Measurements from ENCODE around the gene ACAA2.

Gene ACAA2

DNA sequence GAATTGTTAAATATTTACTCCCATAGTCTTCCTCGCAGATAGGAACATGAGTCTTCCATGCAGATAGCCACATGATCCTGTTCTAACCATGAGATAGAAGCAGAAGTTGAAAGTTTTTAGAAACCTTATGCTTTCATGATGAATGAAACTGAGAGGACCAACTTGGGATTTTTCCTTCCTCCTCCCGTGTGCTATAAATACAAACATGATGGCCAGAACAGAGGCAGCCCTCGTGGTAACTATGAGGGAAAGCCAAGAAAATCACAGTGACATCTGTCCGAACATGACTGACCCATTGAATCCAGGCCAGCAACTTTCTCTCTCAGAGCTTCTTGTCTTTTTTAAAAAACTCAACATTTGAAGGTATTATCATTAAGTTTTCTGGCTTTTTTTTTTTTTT, 78.5 kb downstream of the ACAA2 start:
- no peak for DNase-seq

DNA sequence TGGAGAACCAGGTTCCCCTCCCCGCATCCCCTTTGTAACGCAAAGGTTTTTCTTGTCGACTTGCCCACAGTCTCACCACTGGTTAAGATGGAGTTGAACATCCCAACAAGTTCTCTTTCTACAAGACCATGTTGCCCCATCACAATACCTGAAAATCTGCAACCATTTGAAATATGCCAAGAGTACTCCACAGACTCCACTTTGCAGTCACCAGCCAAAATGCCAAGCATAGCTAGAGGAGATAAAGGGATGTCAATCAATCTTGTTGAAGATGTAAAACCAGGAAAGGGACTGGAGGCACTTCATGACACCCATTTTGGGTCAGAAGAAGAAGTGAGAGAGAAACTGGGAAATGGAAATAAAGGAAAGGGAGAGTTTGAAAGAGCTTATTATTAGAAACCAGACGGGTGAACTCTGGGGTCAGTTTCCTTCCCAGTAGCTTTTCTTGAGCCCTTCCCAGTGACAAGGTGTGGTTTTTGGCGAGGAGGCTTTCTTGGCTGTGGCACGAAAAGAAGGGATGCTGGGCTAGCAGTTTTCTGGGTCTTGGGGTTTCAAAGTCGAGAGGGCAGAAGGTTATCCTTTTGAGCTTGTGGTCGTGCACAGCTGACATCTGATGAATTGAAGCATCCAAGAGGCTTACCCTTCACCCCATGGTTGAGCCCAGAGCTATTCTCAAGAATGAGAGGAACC, 79.3 kb downstream of the ACAA2 start:
- DNase-seq = no peak

DNA sequence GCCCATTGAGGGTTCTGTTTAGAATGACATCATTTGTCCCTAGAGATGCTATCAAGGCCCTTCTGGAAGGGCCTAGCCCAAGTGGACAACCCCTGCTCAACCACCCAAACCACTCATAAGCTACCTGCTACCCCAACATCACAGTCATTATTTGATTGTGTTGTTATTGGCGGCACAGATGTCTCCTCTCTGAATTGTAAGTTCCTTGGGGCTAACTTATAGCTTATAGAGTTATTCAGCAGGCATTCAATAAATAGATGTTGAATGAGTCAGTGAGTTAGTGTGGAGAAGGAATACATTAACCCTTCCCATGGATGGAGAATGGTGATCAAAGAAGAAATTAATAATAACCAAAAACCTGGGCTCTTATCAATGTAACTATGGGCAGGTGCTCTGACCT, 80.0 kb downstream of the ACAA2 start:
- DNase-seq = no peak

Data from NCI-H187 (cell line).